BJ (cell line): ENCODE data around the gene C19orf73. TPM values are rescaled to one million over a fixed set of nuclear protein-coding genes. Genes with fewer than 3 reads are reported as not detected.

ENCODE experiments used
- CTCF ChIA-PET: fragments of 350-600 bp; formaldehyde crosslinking; extraction: SDS; loops from one replicate; lab custom pipeline; 2021; ENCODE audit warnings: antibody characterized with exemption, inconsistent platforms; lab: Yijun Ruan, JAX
- POLR2A ChIA-PET: fragments of 300-600 bp; sonication (Branson Sonifier 250); formaldehyde crosslinking; extraction: SDS; loops from one replicate; lab custom pipeline; 2021; ENCODE audit warnings: antibody characterized with exemption; lab: Charles Lee
- DNase-seq: peaks from one replicate; pipeline ENCODE4 v3.0.0-alpha.2; 2011; ENCODE audit warnings: low read depth
- H3K27me3 ChIP-seq: 2 replicates; pipeline ENCODE4 v1.6.0; 2011; ENCODE audit warnings: low read length; ENCODE audit not compliant: control insufficient read depth, insufficient read depth
- H3K36me3 ChIP-seq: 2 replicates; pipeline ENCODE4 v1.5.1; 2011; ENCODE audit warnings: low read length; ENCODE audit not compliant: control insufficient read depth, insufficient read depth
- H3K4me3 ChIP-seq: 2 replicates; pipeline ENCODE4 v1.5.1; 2011; ENCODE audit warnings: low read depth, mild to moderate bottlenecking, control low read depth, low read length
- polyA plus RNA-seq: library from polyadenylated mRNA; depleted of rRNA; stranded (reverse); fragments of >200 nt; gene quantifications from 2 replicates; pipeline ENCODE4 v1.2.3, GENCODE V29; 2011
- TF ChIP-seq, protein P1 (sequence below): IDR thresholded peaks from 2 replicates; pipeline ENCODE4 v1.5.1; 2011; ENCODE audit warnings: low read depth, mild to moderate bottlenecking, control low read depth, inconsistent platforms, low read length, moderate library complexity; ENCODE audit not compliant: insufficient read depth

The C19orf73 gene
- polyA plus RNA-seq, 1 experiment: 0.94 TPM

DNA sequence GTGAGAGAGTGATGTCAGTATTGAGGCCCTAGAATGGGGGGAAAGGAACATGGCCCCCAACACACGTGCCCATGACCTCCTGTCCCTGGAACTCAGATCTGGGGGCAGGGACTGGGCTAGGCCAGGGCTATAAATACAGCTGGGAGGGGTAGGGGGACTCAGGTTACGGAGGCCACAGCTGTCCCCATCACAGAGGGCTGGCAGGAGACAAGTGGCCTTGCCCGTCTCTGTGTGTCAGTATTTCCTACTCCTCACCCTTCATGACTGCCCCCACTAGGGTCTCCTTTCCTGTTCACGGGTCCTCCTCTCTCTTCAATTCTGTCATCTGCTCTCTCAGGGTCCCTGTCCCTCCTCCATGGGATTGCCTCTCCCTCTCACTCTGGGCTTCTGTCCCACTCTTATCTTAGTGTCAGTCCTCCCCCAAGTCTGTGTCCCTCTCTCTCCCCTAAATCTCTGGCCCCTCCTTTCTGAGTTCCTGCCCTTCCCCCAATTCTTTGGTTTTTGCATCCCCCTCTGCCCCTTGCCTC, 36.9 kb upstream of the C19orf73 start:
- peaks cover 2% of the 10 kb centered on the region; the same call in 1 of the 2 replicates for H3K27me3 ChIP-seq
- ChIA-PET POLR2A (no interaction called here), CTCF (interaction anchor here (0.9 to 1.9 kb wide), 5 partner anchors 9 to 58 kb away, joined by 3 to 5 read pairs (median 4); no protein-coding TSS in a partner anchor)
- TF ChIP-seq, protein P1, sequence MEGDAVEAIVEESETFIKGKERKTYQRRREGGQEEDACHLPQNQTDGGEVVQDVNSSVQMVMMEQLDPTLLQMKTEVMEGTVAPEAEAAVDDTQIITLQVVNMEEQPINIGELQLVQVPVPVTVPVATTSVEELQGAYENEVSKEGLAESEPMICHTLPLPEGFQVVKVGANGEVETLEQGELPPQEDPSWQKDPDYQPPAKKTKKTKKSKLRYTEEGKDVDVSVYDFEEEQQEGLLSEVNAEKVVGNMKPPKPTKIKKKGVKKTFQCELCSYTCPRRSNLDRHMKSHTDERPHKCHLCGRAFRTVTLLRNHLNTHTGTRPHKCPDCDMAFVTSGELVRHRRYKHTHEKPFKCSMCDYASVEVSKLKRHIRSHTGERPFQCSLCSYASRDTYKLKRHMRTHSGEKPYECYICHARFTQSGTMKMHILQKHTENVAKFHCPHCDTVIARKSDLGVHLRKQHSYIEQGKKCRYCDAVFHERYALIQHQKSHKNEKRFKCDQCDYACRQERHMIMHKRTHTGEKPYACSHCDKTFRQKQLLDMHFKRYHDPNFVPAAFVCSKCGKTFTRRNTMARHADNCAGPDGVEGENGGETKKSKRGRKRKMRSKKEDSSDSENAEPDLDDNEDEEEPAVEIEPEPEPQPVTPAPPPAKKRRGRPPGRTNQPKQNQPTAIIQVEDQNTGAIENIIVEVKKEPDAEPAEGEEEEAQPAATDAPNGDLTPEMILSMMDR: no peak
- no peak for DNase-seq
- no peaks in the 10 kb centered on the region for H3K36me3 ChIP-seq
- no peak overlapping the region for H3K4me3 ChIP-seq

DNA sequence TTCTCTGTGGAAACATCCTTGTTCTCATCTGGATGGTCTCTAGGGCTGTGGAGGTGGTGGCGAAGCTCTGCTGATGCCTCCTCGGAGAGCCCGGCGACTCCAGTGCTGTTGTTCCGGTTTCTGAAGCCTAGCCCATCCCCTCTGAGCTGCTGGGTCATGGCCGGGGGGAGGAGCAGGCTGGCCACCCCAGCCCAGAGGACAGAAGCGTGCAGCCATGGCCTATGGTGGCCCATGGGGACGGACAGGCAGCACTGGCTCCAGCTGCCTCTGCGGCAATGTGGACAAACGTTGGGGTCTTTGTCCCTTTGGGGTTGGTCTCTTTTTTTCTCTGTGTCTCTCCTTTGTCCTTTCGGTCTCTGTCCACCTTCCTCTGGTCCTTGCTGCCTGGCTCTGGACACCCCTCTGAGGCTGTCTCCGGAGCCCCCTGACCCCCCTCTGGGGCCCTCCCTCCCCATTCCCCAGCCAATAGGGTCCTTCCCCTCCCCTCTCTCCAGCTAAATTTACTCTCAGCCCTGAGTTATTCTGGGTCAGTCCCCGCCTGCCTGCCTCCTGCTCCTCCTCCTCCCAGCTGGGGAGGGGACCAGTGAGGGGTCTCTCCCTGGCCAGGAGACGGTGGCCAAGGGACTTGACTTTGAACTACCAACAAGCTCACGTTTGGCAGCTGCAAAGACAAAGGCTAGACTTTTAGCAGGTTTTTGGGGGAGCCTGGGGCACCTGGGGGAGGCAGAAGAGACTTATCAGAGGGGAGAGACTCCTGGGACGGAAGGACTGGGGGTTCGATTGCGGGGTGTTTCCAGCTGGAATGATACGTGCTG, 36.3 kb upstream of the C19orf73 start, which contains the start of gene HRC:
TSS of gene HRC (minus strand) at position 392 of the 815 bp plus-strand sequence. CDS start at position 233, 159 bp downstream.
- DNase-seq: no peak
- CTCF ChIA-PET: interaction anchor here (0.9 to 1.9 kb wide), 5 partner anchors 9 to 57 kb away, joined by 3 to 5 read pairs (median 4); no protein-coding TSS in a partner anchor

DNA sequence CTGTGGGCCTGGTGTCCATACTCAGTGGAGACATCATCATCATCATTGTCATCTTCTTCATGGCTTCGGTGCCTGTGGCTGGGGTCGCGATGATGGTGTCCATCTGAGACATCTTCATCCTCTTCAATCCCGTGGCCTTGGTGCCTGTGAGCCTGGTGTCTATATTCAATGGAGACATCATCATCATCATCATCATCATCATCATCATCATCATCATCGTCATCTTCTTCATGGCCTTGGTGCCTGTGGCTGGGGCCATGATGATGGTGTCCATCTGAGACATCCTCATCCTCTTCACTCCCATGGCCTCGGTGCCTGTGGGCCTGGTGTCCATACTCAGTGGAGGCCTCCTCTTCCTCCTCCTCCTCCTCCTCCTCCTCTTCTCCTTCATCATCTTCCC, 35.3 kb upstream of the C19orf73 start:
- CTCF ChIA-PET: interaction anchor here (1.4 to 1.9 kb wide), 2 partner anchors 8 to 44 kb away, joined by 5 read pairs; no protein-coding TSS in a partner anchor
- H3K36me3 ChIP-seq: no peaks in the 10 kb centered on the region
- no peak overlapping the region for H3K4me3 ChIP-seq
- DNase-seq: no peak
- peaks cover 2% of the 10 kb centered on the region; the same call in 1 of the 2 replicates for H3K27me3 ChIP-seq
- TF ChIP-seq, protein P1: no peak
- POLR2A ChIA-PET: no interaction called here

More for the DNA sequence above, 36.3 kb upstream of the C19orf73 start, which contains the start of gene HRC:
- peaks cover 2% of the 10 kb centered on the region; the same call in 1 of the 2 replicates for H3K27me3 ChIP-seq
- TF ChIP-seq, protein P1: no peak
- POLR2A ChIA-PET: no interaction called here
- no peak within 1 kb of the TSS for H3K4me3 ChIP-seq
- H3K36me3 ChIP-seq: no peaks in the 10 kb centered on the region

DNA sequence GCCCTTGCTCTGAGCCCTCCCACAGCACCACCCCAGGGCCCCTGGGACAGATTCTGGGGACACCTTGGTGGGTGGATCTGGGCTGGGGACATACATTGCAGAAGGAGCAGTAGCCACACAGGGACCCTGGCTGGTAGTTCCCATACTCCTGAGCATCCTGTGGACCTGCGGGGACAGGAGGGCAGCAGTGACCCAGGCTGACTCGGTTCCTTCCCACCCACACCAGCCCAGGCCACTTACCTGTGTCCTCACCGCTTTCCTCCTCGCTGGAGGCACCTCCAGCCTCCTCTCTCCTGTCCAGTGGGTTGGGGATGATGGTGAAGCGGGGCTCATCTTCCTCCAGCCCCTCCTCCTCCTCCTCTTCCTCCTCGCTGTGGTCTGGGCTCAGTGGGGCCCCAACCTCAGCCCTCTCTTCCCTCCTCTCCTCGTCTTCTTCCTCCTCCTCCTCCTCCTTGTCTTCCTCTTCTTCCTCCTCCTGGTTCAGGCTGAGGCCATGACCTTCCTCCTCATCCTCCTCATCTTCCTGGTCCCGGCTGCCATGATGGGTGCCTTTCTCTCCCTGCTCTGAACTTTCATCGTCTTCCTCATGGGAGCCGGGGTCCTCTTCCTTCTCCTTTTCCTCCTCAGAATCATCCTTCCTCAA, 34.3 kb upstream of the C19orf73 start:
- ChIA-PET CTCF (no interaction called here), POLR2A (no interaction called here)
- Histone ChIP-seq H3K27me3 (peaks cover 2% of the 10 kb centered on the region; the same call in 1 of the 2 replicates), H3K4me3 (no peak overlapping the region), H3K36me3 (no peaks in the 10 kb centered on the region)
- TF ChIP-seq, protein P1: no peak
- DNase-seq: no peak

DNA sequence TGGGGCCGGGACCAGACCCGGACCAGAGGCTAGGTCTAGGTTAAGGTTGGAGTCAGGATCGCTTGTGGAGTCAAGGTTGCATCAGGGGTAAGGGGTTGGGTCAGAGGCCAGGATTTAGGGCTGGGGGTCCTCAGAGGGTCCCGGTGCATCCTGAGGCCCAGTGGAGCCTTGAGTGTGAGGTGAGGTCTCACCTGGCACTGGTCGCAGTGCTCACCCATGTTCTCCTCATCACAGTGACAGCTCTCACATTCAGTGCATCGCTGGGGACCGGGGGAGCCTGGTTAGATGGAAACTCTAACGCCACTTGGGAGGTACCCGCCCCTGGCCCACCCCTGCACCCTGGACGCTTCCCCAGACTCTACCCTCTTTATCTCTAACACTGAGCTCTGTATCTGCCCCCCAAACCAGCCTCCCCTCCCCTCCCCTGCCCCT, 33.2 kb upstream of the C19orf73 start:
- H3K4me3 ChIP-seq: no peak overlapping the region
- no peak for DNase-seq
- peaks cover 2% of the 10 kb centered on the region; the same call in 1 of the 2 replicates for H3K27me3 ChIP-seq
- no peaks in the 10 kb centered on the region for H3K36me3 ChIP-seq
- ChIA-PET POLR2A (no interaction called here), CTCF (interaction anchor here (1.6 to 2.8 kb wide), 2 partner anchors 38 to 47 kb away, joined by 4 to 11 read pairs; partner anchors contain the start of gene LIN7B)
- TF ChIP-seq, protein P1: no peak
